ENCODE results near the gene ZCCHC7.
A peak's percentile ranks its signal among the peaks of the same experiment; 100 is the strongest.
"Not testable (repeated sequence)": the region's sequence is repeated elsewhere in the genome, so short reads cannot be mapped to it uniquely, and the experiment has no call there.

Gene ZCCHC7

DNA sequence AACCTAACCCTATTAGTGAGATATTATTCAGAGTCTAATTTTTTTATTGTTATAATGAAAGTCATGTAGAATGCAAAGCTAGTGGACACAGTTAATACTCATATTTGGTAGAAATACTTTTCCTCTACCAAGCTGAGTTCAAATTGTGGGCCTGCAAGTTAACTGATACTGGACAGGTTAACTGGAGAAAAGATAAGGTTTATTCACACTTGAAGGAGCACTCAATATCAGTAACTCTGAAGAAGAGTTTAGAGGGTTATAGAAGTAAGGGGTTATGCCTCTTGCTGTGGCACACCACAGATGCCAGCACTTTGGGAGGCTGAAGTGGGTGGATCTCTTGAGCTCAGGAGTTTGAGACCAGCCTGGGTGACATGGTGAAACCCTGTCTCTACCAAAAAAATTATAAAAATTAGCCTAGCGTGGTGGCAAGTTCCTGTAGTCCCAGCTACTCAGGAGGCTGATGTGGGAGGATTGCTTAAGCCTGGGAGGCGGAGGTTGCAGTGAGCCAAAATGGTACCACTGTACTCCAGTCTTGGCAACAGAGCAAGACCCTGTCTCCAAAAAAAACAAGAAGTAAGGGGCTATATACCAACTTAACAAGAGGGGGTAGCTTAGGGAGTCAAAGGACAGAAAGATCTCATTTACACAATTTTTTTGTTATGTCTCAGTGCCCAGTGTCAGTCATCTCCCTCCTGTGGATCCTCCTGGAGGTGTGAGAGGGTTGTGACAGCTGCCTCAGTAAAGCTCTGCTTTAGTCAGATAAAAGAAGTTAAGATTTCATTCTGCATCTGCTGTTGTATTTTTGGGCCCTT is 180.9 kb downstream of the ZCCHC7 start:
- DNase-seq = no peak

DNA sequence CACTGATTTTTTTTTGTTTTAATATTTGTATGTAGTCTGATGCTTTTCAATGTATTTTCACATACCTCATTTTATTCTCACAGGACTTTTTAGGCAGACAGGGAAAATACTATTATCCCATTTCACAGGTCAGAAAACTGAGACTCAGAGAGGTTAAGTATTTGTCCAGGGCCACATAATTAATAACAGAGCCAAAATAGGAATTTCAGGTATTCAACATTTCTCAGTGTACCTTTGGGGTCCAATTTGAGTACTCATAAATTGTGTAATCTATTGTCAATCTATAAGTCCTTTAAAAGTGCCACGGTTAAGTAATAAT is 181.4 kb downstream of the ZCCHC7 start:
- no peak for DNase-seq

DNA sequence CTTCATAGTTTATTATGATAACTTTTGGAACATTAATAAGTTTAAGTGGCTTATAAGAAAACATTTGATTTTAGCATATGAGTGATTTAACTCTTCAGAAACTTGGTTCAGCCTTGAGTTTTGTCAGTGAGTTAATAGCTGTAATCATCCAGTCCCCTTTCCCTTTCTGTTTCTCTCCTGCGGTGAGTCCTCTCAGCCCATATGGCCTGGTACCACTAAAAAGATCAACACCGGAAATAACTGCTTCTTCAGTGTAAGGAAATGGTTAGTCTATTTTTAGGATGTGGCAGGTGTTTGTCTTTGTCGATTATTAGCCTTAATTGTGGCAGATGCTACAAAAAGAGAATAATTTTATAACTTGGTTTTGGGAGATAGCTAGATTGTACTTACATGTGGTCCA is 181.9 kb downstream of the ZCCHC7 start:
- DNase-seq = no peak

DNA sequence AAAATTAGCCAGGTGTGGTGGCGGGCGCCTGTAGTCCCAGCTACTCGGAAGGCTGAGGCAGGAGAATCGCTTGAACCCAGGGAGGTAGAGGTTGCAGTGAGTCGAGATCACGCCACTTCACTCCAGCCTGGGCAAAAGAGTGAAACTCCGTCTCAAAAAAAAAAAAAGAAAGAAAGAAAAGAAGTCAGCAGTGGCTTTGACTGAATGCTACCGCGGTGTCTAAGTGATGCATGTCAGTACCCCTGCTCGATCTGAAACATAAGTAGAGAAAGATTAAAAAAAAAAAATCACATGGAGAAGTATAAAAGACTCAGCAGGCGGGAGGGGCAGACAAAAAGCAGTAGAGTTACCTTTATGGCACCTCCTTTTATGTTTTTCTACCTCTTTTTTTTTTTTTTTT is 182.9 kb downstream of the ZCCHC7 start:
- not testable (repeated sequence) for DNase-seq

DNA sequence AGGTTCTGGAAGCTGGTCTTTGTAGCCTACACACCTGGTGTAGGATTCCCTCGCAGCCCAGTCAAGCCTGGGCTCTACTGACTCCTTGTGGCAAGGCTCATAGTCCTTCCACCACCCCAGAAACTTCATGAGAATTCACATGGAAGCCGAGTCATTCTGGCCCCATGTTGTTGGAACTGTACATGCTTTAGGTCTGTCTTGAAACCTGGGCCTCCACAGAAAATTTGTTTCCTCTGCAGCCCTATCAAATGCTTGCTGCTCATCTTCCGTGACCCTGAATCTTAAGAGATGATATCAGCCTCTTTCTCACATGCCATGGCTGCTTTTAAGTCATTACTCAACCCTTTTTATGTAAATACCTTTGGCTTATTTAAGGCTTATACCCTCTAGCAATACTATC is 188.8 kb downstream of the ZCCHC7 start:
- no peak for DNase-seq

DNA sequence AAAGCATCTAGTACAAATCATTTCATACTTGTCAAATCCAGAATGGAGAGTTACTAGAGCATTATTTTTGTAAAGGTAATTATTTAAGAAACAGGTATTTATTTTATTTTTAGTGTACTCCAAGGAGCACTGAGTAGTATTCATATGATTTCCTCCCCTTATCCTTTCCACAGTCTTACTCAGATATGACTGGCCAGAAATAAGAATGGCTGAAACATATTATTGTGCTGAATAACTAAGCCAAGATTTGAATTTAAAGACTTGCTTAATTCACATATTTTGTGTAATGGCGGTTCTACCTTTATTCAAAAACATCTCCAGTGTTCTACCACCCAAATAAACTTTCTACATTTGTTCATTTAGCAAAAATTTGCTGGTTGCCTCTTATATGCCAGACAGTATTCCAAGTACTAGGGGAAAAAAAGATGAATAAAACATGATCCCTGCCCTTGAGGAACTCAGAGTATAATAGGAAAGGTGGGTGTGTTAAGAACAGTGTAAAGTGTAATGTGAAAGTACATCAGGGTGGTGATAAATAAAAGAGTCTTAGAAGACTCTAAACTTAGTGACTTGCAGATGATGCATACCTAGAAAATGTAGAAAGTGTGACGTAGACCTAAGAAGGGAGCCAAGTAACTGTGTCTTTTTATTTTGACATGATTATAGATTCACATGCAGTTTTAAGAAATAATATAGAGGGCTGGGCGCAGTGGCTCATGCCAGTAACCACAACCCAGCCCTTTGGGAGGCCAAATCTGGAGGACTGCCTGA is 191.7 kb downstream of the ZCCHC7 start:
- DNase-seq = no peak

DNA sequence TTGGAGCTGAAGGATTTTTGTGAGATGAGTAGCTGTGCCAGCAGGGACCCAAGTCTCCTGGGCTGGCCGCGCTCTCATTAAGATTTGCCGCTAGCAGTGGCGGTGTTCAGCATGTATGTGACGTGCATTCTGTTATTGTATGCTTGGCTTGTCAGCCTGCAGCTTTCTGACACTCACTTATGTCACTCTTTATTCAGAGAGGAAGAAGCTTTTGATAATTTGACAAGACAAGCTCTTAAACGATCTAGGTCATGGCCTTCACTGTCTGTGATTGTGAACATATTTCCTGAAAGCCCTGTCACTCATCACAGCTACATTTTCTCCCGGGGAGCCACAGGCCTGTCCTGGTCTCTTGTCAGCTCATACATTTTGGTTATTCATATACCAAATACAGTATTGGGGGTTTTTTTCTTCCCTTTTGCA is 203.9 kb downstream of the ZCCHC7 start:
- DNase-seq = peak; percentile 93

DNA sequence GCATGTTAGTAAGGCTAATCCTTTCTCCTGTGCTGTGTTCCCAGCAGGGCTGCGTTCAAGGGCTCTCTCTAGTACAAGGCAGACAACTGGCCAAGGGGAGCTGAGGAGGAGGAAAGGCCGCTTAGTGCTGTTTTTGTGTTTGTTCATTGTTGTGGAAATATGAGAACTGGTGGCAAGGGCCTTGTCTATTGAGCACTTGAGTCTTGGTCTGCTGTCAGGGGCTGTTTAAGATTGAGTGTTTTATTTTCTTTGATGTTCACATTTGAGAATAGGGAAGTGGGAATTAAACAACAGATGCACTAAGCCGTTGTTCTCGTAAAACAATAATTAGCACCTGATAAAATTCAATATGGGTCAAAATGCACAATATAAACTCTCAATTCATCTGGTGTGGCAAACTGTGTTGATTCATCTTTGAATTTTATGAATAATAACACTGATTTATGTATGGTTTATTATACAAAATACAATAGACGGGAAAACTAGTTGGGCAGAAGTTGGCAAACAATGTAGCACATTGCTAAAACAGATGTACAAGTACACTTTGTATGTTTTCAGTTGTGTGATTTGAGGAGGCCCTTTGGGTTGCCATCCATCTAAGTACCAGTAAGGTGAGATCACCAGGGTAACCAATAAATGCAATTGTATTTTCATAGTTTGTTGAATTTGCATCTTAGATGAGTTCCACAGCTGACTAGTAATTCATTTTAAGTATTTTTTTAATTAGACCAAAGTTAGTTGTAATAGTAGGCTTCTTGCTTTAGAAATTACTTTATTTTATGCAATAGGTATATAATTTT is 204.5 kb downstream of the ZCCHC7 start:
- no peak for DNase-seq

DNA sequence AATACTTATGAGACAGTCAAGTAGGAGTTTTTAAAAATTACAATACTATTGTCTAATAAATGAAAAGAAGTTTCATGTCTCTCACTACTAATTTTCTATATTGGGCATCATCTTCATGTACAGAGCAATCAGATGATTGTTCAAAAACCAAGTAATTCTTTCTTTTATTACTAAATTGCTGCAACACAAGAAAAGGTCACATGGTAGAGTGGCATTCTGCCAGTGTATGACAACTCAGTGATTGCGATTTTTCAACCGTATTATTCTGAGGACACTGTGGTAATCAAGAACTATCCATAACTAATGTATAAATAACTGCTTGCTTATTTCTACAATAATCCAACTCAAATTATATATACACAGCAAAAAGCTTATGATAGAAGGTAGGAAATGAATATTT is 205.4 kb downstream of the ZCCHC7 start:
- no peak for DNase-seq

DNA sequence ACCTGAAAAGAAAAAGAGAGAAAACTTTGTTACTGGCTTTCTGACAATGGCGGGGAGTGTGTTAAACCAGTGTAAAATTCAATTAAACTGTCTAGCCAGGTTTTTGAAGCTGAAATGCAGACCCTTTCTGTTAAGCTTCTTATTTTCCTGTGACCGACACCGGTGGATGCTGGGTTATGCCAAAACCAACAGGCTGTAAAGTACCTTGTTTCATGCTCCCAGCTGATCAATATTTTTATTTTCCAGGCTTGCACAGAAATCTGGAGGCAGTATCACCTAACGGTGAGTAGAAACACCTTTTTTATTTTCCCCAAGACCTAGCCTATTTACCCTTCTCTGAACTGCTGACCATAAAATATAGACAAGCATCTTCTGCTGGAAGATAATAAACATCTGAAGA is 207.2 kb downstream of the ZCCHC7 start:
- peak; percentile 13 for DNase-seq

DNA sequence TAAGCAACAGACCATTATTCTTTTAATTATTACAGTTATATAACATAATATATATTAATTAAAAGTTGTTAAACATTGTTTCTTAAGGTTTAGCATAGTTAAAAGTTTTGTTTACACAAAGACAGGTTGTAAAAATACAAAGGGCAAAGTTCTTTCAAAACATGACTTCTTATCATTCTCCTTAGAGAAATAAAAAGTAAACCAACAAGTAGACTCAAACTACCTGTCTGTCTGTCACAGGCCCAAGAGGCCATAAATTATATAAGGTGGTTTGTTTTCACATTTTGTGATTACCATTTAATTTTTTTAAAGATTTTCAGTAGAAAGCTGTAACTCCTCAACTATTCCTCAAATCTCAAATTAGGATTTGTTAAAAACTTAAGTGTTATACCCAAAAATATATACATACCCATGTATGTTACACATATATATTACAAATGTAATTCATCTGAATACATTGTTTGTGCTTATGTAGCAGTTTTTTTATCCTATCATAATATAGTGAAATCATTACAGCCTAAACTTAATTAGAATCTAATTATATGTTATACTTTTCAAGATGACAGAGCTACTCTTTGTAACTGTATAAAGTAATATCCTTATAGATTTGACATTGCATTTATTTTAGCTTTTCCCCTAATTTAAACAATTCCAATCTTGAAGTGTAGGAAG is 208.3 kb downstream of the ZCCHC7 start:
- no peak for DNase-seq

DNA sequence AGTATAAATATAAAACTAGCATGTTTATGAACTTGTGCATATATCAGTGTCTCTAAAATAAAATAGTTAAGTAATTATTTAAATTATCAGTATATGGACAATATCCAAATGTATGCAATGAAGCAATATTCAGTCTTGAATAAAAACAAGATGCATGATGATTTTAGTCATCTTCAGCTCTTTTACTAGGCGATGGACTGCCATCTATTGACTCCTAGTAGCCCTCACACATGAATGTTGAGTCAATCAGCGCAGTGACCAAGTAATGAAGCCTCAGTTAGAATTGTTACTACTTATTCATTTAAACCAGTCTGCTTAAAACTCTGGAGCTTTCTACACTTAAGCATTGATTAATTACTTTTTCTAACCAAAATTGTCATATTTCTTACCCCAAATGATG is 209.2 kb downstream of the ZCCHC7 start:
- no peak for DNase-seq

DNA sequence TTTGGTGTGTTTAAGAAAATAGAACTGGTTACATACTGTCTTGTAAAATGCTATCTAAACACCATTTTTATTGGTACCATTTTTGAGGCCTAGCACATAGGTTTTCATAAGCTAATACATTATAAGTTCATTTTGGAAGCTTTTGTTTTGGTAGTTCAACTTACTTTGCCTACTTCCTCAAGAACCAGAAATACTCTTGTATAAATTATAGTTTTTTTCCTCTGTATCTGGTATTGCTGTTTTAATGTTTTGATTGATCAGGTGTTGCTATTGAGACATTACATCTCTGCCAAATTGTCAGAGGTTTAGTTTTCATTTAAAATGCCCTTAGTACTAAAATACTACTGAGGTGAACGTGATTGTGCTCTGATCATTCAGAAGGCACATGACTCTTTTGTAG is 211.5 kb downstream of the ZCCHC7 start:
- no peak for DNase-seq

DNA sequence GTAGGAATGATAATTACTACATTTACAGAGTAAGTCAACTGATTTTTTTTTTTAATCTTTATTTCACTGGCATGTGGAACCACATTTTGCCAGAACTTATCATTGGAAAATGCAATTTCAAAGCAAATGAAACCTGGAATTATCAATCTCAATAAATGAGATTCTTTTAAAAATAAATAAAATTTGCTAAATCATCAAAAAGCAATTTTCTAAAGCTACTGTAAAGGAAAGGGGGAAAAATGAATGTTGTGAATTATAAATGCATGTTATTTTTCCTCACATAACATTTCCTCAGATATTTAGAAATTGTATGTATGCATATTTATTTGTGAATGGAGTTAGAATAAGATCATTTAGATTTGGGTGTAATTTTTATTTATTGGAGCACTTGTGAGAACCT is 212.2 kb downstream of the ZCCHC7 start:
- no peak for DNase-seq

DNA sequence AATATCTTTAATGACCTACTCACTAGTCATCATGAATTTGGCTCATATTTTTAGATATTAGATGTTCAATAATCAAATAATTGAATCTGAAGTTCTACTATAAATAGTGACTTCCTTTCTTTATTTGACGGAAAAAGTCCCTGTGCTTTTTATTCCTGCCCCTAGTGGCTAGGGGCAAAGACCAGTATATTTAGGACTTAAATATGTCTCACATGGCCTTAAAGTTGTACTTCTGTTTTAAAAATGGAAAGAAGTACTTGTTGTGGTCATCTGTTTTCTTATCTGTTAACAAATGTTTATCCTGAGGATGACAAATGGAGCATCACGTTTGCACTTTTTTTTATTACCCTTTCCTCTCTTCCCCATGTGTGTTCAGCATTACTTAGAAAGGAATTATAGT is 212.9 kb downstream of the ZCCHC7 start:
- no peak for DNase-seq

DNA sequence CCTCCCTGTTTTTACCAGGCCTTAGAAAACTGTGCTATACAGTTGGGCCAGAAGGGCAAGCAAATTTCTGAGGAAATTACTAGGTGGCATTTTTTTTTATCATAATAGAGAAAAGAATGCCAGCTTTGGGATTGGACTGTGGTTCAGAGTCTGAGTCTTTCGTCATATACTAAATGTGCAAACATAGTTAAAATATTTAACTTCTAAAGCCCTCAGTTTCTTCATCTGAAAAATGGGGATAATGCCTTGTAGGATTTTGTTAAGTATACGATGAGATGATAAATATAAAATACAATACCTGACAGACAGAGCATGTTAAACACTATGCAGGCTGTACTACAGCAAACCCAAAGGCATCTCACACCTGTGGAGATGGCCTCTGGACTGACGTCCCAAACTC is 214.9 kb downstream of the ZCCHC7 start:
- no peak for DNase-seq

DNA sequence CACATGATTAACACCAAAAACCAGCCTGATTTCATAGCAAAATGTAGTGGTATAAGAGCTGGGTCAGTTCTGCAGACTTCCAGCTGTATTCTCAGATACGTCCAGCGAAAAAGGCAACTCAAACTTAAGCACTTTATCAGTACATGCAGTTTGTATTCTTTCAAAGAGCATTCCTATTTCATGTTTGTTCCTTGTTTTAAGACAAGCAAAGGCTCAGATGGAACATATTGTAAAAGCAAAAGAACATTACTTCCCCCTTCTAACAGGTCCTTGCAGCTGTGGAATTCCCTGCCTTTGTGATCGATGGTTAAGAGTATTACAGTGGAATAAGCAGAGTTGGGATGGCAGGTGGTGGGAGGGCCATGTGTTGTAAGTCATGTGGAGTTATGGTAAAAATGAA is 215.8 kb downstream of the ZCCHC7 start:
- DNase-seq = no peak

DNA sequence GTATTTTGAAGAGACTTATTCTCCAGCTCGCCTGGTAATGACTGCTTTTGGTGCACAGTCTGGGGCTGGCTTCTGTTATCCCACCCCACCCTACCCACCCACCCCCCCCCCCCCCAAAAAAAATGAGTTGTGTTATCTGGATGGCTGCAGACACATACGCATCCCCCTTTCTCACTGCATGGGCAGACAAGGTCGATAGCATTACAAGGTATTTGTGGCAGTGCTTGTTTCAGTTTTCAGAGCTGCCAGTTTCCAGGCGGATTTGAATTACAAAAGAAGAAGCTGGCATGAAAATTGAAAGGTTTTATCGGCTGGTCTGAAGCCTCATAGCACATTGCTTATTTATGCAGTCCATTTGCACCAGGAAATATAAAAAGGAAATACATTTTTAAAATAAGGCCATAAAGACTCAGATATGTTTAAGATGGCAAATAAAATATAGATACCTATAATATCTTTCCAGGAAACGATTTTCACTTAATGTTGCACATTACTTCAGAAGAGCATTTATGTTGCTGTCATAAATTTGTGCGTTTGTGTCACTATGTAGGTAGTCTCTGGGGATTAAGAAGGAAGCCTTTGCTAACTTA is 217.0 kb downstream of the ZCCHC7 start:
- peak; percentile 9 for DNase-seq

DNA sequence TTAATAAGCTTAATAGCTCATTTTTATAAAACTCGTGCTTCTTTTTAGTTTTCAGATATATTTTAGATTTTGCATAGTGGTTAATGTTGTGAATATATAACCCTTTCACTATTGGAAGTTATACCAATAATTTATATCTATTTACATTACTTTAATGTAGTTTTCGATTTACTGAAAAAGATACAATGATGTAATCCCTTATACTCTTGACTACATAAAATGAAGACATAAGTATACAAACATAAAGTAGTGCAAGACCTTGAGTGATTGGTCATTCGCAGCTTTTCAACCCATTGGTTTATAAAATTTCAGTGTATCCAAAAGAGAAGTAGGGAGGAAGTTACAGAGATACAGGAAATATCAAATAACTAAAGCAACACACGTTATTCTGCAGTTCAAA is 217.8 kb downstream of the ZCCHC7 start:
- no peak for DNase-seq

DNA sequence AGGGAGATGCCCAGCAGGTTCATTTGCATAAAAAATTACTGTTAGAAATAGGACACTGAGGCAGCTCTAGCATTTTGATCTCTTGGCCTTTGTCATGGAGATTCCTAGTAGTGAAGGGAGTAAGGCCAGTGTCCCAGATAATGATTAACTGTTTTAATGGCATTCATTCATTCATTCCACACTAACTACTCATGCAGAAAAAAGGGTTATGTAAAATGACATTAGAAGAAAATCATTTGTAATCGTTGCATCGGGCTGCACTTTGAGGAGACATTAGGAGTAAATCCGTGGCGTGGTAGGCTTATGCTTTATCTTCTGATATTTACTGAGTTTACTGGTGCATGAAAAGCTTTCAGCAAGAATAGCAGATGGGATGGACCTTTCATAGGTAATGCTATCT is 219.5 kb downstream of the ZCCHC7 start:
- peak; percentile 27 for DNase-seq

DNA sequence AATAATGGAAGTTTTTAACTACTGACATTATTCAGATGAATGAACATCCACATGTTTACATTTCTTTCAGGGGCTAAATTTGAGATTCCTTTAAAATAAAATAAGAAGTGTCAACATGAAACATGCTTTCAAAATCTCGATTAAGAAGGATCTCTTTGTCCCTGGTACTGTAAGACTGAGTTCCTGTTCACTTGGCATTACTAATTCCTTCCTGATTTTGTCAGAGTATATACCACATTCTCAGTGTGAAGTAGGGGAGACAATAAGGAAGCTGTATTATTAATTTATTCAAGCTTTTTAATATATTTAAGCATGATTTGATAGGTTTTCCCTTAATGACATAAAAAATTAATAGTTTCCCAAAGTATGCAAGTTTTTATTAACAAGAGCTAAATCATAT is 220.6 kb downstream of the ZCCHC7 start:
- no peak for DNase-seq

DNA sequence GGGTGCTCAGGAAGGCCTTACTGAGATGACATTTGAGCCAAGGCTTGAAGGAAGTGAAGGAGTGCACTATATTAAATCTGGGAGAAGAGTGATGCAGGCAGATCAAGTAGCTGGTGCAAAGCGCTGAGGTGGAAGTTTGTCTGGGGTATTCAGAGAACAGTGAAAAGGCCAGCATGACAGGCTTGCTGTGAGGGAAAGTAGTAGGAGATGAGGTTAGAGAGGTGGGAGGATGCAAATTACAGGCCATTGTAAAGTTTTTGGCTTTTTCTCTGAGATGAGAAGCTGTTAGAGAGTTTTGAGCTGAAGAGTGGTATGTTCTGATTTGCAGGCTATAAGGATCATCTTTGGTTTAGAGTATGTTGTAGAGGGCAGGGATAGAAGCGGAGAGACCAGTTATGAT is 221.3 kb downstream of the ZCCHC7 start:
- no peak for DNase-seq

DNA sequence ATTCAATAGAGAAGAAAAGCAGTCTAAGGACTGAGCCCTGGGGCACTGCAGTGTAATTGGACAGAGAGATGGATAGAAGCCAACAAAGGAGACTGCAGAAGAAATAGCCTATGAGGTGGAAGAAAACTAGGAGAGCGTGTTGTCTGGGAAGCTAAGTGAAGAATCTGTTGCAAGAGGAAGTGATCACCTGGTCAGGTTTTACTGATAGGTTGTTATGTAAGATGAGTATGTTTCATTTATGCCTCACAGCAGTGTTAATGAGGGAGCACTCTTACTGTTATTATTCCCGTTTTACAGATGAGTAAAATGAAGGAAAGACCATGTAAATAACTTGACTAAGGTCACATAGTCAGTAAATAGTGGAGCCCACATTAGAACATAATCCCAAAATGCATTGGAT is 222.1 kb downstream of the ZCCHC7 start:
- DNase-seq = no peak

All from retina (tissue), 1 donor.